ENCODE data around the gene ERVFRD-1.

ERVFRD-1 gene, protein sequence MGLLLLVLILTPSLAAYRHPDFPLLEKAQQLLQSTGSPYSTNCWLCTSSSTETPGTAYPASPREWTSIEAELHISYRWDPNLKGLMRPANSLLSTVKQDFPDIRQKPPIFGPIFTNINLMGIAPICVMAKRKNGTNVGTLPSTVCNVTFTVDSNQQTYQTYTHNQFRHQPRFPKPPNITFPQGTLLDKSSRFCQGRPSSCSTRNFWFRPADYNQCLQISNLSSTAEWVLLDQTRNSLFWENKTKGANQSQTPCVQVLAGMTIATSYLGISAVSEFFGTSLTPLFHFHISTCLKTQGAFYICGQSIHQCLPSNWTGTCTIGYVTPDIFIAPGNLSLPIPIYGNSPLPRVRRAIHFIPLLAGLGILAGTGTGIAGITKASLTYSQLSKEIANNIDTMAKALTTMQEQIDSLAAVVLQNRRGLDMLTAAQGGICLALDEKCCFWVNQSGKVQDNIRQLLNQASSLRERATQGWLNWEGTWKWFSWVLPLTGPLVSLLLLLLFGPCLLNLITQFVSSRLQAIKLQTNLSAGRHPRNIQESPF

DNA sequence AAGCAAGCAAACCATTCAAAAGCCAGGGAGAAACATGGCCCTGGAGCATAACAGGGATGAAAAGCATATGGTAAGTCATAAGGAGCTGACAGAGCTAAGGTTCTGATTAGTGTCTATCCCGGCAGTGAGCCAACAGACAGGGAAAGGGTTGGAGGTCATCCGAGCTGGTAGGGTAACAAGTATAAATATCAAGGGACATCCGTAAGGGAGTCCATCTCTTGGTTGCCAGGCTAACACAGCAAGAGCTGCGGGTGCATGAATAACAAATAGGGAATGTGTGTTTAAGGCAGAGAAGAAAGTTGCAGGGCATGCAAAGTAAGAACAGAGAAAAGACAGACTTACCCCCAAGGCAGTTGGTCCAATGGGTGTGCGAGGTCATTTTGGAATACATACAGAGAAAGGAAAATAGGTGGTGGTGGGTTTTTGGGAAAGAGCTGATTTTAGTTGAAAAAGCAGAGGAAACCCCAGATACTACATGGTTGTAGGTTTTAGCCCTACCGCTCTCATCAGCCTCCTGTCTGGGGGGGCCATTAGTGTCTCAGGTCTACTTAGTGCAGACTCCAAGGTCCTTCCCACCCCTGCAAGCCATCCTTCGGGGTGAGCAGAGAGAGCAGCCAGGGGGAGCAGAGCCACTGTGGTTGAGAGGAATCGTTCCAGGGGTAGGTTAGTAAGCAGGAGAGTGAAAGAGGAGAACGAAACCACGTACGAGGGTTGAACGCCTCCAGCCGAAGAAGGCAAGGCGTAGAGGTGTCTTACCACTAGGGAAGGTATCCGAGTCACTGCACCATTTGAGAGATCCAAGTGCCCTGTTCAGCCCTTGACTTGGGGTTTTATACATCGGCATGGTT lies at the start of gene ERVFRD-1:
Gene ERVFRD-1, minus strand, starts transcription at position 805 of the 848 bp plus-strand sequence. CDS start 6,415 bp downstream, outside the sequence.
- DNase-seq (ENCODE audit: low read depth), result no peak

DNA sequence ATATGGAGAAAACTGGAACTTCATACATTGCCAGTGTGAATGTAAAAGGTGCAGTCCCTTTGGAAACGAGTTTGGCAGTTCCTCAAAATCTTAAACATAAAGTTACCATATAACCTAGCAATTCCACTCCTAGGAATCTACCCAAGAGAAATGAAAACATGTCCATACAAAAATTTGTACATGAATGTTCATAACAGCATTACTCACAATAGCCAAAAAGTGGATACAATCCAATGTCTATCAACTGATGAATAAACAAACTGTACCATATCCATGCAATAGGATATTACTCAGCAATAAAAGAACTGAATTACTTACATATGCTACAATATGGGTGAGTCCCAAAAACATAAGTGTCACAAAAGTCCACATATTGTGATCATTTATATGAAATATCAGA lies 48.7 kb upstream of the ERVFRD-1 start:
- DNase-seq (ENCODE audit: low read depth), result peak; percentile 20

DNA sequence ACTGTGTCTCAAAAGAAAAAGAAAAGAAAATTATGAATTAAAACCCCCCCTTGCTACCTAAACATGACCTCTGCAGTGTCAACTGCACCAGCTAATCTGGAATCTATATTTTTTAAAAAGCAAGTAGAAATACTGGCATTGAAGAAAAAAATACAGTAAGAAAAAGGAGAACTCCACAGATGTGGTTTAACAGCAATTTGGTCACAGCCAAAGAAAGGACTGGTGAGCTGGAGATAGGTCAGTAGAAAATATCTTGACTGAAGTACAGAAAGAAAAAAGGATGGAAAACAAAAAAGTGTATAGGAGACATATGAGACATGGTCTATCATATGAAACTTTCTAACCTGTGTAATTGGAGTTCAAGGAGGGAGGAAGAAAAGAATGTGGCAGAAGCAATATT lies 44.1 kb upstream of the ERVFRD-1 start:
- no peak for DNase-seq (ENCODE audit: low read depth)

DNA sequence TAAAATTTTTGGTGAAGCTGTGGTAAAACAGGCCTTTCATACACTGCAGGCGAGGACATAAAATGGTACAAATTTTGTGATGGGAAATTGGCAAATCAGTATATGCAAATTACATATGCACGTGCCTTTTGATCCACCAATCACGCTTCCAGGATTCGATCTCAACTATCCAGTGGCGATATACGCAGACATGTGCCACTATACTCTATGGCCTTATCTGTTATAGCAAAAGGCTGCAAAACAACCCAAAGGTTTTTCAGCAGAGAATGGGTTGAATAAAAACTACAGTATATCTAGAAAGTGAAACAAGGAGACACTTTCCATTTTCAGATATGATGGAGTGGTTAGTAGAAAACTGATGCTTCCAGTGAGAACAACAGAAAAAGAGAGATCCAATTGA lies 41.9 kb upstream of the ERVFRD-1 start:
- DNase-seq (ENCODE audit: low read depth), result no peak

DNA sequence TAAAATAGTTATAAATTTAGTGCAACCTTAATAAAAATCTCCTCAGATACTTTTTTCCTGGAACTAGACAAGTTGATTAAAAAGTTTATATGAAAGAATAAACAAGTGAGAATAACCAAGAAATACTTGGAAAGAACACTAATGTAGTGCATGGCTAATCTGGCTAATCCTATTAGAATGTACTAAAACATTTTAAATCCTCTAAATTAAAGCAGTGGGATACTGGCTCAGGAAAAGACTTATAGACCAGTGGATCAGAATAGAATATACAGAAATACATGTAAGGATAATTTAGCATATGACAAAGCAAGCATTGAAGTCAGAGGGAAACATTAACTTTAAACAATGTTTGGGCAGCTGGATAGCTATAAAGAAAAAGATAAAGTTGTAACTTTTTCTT lies 41.1 kb upstream of the ERVFRD-1 start:
- no peak for DNase-seq (ENCODE audit: low read depth)

DNA sequence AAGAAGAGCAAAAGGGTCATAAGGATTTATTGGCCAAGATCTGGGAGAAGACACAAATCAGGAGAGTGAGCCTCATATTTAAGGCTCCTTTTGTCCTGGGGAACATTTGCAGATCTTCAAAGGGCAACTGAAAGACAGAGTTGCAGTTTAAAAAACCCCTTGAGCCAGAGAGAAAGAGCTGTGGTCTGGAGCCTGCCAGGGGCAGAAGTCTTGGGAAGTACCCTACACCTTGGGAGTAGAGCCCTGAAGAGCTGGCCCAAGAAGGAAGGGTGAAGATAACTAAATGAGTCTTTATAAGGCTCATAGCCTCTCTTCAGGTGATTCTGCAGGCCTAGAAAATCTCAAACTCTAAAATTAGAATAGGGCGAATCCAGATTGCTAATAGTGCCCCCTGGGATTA lies 40.0 kb upstream of the ERVFRD-1 start:
- no peak for DNase-seq (ENCODE audit: low read depth)

DNA sequence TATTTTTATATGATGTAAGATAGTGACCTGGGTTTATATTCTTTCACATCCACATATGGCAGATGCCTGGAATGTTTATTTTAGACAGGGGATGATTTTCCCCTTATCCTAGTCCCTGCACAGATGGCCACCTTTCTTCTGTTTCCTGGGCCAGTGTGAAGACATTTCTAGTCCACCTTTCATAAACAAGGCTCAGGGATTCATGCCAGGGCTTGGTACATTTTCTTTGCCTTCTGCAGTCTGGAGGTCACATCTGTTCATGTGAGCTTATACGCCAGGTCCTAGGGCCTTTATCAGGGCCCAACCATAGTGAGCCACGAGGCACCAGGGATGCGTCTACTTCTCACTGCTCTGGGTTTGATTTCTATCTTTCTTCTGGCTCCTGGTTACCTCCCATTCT lies 38.0 kb upstream of the ERVFRD-1 start:
- DNase-seq (ENCODE audit: low read depth), result no peak

DNA sequence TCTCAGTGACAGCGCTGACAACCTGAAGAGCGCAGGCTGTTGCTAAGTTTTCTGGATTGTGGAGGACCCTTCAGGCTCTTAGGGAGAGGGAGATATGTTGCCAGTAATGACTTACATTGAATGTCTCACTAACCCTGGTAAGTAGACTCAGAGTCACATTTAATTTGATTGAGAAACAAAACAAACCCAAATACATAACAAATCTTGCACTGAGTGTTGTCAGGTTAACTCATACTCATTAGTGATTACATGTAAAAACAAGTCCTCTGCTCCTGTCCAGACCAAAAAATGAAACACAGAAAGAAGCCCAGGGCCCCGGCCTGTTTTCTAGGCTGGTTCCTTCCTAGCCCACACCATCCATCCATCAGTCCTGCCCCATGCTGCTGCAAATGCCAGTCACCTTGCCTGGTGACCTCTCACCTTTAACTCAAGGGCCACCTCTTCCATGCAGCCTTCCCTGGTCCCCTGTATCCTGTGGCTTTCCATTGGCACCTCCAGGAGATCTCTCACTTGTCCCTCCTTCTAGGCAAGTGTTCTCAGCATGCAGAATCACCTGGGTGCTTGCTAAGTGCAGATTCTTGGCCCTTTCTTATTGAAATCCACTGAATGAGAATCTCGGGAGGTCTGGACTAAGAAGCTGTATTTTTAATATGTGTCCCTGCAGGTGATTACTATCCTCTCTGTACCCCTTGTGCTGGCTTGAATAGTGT lies 34.7 kb upstream of the ERVFRD-1 start:
- no peak for DNase-seq (ENCODE audit: low read depth)

DNA sequence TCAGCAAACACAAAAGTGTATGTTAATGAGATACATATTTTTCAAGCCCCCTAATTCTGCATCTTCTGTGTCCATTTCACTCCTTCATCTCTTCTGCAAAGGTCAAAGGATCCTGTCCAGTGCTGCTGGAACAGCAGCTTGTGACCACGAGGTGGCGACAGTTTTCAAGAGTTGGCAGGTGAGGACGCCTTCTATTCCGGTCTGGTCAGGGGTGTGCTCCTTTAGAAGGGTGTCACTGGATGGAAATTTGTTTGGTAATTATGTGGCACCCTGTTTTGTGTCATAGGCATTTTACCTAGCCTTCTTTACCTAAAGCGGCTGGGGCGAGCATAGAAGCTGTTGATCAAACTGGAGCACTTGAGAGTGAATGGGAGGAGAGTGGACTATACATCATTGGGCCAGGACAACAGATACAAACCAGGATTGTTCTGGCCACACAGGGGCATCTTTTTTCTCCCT lies 32.9 kb upstream of the ERVFRD-1 start:
- peak; percentile 80 for DNase-seq (ENCODE audit: low read depth)

DNA sequence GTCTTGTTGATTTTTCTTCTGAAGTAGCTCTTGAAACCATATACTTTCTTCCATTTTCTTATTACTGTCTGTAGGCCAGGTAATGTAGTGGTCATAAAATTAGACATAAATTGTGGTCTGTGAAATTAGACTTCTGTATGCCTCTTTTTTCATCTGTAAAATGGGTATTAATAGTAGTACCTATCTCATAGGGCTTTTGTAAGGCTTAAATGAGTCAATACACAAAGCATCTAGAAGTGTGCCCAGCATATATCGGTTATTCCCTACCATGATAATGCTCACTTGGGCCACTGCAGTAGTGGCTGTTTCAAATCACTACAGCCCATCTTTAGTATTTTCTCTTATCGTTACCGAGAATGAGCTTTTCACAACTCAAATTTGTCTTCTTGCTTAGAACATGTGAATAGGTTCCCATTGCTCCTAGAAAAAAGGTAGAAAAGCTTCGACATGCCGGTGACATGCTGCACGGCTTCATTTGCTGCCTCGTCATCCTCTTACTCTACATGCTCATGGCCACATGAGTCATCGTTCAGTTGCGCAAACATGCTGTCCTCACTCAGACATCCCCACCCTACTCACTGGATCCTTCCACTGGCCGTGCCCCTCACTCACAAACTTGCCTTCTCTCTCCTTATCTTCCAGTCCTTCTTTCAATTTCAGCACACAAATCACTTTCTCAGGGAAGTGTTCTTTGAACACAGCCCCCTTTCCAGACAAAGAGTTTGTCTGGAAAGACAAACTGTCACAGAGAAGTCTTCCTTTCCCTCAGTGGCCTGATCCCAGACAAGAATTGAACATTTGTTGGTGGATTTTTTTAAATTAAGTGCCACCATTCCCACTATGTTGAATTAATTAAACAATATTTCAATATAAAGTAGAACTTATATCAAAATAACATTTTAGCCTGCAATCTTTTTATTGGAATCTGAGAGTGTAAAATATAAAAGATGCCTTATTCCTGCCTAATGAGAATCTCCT lies 32.2 kb upstream of the ERVFRD-1 start:
- DNase-seq (ENCODE audit: low read depth), result peak; percentile 96

DNA sequence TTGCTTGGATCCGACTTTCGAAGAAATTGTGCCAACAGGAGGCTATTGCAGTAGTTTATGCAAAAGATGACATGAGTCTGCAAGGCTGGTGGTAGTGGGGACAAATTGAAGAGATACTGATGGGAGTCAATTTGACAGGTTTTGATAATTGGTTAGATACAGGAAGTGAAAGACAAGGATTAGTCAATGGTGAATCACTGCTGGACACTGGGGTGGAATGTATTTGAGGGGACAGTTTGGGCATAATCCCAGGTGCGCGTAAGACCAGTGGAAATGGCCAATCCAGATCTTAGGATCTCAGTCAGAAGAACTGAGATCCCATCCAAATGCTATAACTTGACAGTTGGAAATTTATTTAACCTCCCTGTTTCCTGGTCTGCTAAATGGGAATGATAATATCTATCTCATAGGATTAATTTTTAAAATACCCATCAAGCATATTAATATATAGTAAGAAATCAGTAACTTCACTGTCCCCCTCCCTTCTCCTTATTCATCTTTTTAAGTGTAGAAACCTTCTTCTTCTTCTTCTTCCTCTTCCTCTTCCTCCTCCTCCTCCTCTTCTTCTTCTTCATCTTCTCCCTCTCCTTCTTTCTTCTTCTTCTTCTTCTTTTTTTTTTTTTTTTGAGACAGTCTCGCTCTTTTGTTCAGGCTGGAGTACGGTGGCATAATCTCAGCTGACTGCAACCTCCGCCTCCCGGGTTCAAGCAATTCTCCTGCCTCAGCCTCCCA lies 30.9 kb upstream of the ERVFRD-1 start:
- peak; percentile 49 for DNase-seq (ENCODE audit: low read depth)

DNA sequence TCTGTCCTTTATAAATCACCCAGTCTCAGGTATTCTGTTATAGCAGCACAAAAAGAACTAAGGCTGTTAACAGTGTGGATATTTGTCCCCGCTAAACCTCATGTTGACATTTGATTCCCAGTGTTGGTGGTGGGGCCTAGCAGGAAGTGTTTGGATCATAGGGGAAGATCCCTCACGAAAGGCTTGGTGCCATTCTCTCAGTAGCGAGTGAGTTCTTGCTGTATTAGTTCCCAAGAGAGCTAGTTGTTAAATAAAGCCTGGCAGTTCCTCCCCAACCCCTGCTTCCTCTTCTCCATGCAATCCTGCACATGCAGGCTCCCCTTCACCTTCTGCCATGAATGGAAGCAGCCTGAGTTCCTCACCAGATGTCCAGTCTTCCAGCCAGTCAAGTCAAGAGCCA lies 29.8 kb upstream of the ERVFRD-1 start:
- DNase-seq (ENCODE audit: low read depth), result no peak

DNA sequence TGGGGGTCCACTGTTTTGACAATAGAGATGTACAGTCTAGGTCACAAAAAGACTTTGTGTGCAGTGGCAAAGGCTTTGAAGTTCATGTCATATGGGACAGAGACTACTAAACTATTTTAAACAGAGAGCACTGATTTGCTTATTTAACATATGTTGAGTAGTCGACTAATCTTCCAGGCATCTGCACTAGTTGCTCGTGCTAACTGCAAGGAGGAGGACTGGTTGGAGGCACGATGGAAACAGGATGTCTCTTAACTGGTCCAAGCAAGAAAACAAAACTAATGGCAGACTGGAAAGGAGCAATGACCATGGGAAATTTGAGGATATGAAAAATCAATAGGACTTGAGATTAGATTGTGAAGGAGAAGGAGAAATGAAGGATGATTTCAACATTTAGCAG lies 28.5 kb upstream of the ERVFRD-1 start:
- peak; percentile 66 for DNase-seq (ENCODE audit: low read depth)

DNA sequence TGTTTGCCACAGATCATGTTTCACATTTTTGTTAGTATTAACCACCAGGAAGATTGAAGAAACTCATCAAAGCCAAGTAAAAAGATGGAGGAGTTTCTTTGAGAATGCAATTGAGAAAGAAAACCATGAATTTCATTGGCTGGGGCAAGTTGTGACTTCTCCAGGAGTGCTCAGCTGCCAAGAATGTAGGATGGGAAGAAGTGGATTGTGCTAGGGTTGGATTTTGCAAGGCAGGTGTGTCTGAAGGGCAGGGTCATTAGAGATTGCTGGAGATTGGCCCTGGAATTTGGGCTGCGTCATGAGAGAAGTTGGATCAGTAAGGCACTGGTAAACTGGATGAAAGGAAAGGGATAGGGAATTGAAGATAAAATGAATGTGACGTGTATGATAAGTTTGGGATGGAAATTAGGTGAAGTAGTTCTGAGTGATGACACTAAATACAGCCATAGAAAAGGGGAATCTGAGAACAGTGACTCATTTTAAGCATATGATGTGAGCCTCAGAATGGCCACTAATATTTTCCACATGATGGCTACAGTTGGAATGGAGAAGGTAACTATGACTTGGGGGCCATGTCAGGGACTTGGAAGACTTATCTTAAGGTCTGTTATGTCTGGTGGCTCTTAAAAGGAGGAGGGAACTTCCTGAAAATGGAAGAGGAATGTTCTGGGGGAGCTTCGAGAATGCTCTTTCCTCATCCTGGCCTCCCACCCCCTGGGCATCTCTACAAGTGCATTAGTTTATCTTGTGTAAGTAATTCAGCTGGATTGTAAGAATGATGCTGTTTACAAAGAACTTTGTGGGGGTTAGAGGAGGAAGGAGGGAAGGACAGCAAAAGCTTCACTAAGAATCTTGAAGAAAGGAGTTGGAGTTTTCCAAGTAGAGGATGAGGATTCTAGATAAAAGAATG lies 27.8 kb upstream of the ERVFRD-1 start:
- peak; percentile 49 for DNase-seq (ENCODE audit: low read depth)

DNA sequence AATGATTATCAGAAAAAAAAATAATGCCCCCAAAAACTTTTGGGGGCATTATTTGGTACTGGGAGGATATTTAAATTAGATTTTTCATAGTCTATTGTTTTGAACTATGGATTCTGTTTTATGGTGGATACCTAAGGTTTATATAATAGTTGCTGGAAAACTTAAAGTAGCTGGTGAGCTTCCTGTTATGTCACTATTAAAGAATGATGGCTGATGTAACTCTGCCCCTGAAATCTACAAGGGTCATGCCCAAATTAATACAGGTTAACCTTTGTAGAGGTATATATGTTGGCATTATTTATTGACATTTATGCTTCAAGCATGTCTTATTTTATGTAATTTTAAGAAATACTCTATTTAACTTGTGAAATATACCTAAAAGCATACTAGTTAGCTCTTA lies 25.3 kb upstream of the ERVFRD-1 start:
- DNase-seq (ENCODE audit: low read depth), result peak; percentile 22

DNA sequence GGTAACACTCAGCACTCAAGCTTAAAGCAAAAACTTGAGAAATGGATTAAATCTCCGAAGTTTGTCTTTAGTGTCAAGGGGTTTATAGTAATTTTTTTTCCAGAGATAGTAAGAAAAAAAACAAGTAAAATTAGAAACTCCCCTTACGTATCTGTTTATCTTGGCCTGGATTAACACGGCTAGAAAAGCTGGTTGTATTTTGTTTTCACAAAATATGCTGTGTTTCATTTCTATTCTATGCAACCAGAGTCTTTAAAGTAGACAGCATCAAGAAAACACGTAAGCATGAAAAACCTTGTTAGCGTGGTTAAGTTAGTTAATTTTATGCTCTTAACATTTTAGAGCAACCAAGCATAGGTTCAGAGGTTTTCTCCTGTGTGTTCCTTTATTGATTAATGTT lies 21.8 kb upstream of the ERVFRD-1 start:
- DNase-seq (ENCODE audit: low read depth), result no peak

DNA sequence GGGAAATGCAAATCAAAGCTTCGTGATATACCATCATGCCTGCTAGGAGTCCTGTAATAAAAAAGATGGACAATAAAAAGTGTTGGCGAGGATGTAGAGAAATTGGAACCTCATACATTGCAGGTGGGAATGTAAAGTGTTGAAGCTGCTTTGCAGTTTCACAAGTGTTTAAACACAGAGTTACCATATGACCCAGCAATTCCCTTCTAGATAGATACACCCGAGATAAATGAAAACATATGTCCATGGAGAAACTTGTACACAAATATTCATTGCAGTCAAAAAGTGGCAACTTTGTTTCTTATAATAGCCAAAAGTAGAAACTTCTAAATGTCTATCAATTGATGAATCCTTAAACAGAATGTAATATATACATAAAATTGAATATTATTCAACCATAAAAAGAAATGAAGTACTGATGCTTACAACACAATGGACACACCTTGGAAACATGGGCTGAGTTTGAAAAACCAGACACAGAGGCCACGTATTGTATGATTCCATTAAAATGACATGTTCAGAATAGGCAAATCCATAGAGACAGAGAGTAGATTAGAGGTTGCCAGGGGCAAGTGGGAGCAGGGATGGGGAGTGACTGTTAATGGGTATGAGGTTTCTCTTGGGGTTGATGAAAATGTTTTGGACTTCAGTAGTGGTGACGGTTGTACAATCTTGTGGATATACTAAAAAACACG lies 20.8 kb upstream of the ERVFRD-1 start:
- no peak for DNase-seq (ENCODE audit: low read depth)

DNA sequence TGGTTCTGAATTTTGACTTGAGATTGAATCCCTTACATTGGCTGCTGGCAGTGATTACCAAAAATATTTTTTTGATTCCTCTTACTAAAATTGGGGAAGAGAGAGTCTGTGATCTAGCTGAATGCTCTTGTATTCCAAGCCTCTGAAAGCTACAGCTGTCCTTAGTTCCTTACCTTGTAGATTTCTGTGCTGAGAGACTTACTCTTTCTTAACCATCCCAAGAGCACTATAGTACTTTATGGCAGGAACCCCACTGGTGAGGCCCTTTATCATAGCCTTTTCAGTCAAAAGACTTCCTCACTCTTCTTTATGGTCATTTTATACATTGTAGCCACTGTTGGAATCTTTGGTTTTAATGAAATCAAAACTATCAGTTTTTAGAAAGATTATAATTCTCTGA lies 19.1 kb upstream of the ERVFRD-1 start:
- no peak for DNase-seq (ENCODE audit: low read depth)
